ENCODE data around the gene PGK2.
"Not testable (repeated sequence)": the region's sequence is repeated elsewhere in the genome, so short reads cannot be mapped to it uniquely, and the experiment has no call there.

The PGK2 gene

GRCh38 chr6:49787176-49787575 is at the start of gene PGK2:
Gene PGK2 (minus strand): TSS chr6:49787285. CDS start chr6:49787187, 98 bp downstream.
- FAIRE-seq, result no peak

GRCh38 chr6:49835140-49835539 is 48.1 kb upstream of the PGK2 start:
- FAIRE-seq, result no peak

- no peak for FAIRE-seq
Observed at GRCh38 chr6:49833386-49833785, 46.3 kb upstream of the PGK2 start.

GRCh38 chr6:49826743-49827406 is 39.8 kb upstream of the PGK2 start:
- FAIRE-seq, result no peak

GRCh38 chr6:49815166-49815565 is 28.1 kb upstream of the PGK2 start:
- no peak for FAIRE-seq

GRCh38 chr6:49813248-49813647 is 26.2 kb upstream of the PGK2 start:
- no peak for FAIRE-seq

- no peak for FAIRE-seq
Observed at GRCh38 chr6:49806145-49806544, 19.1 kb upstream of the PGK2 start.

- no peak for FAIRE-seq
Observed at GRCh38 chr6:49805246-49805645, 18.2 kb upstream of the PGK2 start.

- FAIRE-seq, result no peak
Observed at GRCh38 chr6:49801525-49801924, 14.4 kb upstream of the PGK2 start.

- no peak for FAIRE-seq
Observed at GRCh38 chr6:49799090-49799489, 12.0 kb upstream of the PGK2 start.

GRCh38 chr6:49796842-49797455 is 9.9 kb upstream of the PGK2 start:
- not testable (repeated sequence) for FAIRE-seq

- no peak for FAIRE-seq
Observed at GRCh38 chr6:49790341-49790740, 3.3 kb upstream of the PGK2 start.

GRCh38 chr6:49784272-49784671 is 2.8 kb downstream of the PGK2 start:
- FAIRE-seq, result no peak

GRCh38 chr6:49782725-49783124 is 4.4 kb downstream of the PGK2 start:
- FAIRE-seq, result no peak

GRCh38 chr6:49782293-49782692 is 4.8 kb downstream of the PGK2 start:
- no peak for FAIRE-seq

- no peak for FAIRE-seq
Observed at GRCh38 chr6:49776444-49776843, 10.6 kb downstream of the PGK2 start.

GRCh38 chr6:49775043-49775442 is 12.0 kb downstream of the PGK2 start:
- no peak for FAIRE-seq

GRCh38 chr6:49772285-49772684 is 14.8 kb downstream of the PGK2 start:
- FAIRE-seq, result no peak

GRCh38 chr6:49766762-49767161 is 20.3 kb downstream of the PGK2 start:
- no peak for FAIRE-seq

- no peak for FAIRE-seq
Observed at GRCh38 chr6:49764571-49765236, 22.4 kb downstream of the PGK2 start.

GRCh38 chr6:49744259-49744658 is 42.8 kb downstream of the PGK2 start, which contains the start of gene CRISP3:
Gene CRISP3 (minus strand): TSS chr6:49744388. CDS start chr6:49744367, 21 bp downstream.
- FAIRE-seq, result no peak

- no peak for FAIRE-seq
Observed at GRCh38 chr6:49743429-49743828, 43.7 kb downstream of the PGK2 start.

- no peak for FAIRE-seq
Observed at GRCh38 chr6:49739423-49739822, 47.7 kb downstream of the PGK2 start.

- FAIRE-seq, result no peak
Observed at GRCh38 chr6:49736017-49736508, 51.0 kb downstream of the PGK2 start.

All from islet of Langerhans (tissue), 1 donor.